Effector CD8-positive, alpha-beta T cell (primary cell): ENCODE data around the gene C1D.
"Not testable (repeated sequence)": the region's sequence is repeated elsewhere in the genome, so short reads cannot be mapped to it uniquely, and the experiment has no call there.

Experiments
- DNase-seq: peaks from one replicate; lab custom pipeline; 2025; lab: John Stamatoyannopoulos, UW

The C1D gene

GRCh38 chr2:67999332-67999731 is 63.5 kb downstream of the C1D start:
- no peak for DNase-seq

GRCh38 chr2:67997903-67998302 is 64.9 kb downstream of the C1D start:
- no peak for DNase-seq

DNA sequence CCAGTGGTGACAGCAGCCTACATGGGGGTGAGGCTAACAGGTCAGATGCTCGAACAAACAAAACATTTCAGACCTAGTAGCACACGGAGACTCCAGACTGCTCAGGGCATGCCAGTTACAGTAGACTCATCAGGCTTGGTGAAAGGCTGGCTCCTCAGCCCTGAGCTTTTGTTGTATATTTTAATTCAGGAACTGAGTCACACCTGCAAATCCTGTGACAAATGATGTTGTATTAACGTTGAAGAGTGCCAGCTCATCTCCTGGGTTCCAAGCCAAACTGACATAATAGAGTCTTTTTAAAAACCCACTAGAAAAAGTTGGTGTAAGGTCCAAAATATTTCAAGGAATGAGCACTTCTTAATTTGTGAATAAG is 65.3 kb downstream of the C1D start:
- DNase-seq: no peak

GRCh38 chr2:67996772-67997527 is 65.9 kb downstream of the C1D start:
- no peak for DNase-seq

DNA sequence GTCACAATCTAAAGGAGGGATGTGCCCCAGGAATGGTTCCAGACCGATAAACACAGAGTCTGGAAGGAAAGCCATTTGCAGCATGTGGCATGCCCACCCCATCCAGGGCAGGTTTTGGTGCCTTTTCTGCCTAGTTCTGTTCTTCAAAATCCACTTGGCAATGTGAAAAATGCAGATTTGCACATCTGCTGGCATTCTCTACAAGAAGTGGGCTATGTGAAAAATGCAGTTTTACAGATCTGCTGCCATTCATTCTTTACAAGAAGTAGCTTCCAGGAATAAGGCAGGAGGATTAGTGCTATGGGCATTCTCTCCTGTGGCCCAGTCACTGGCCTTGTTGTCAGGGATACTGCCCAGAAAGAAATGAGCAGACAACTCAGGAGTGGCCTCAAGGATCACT is 68.1 kb downstream of the C1D start:
- DNase-seq: no peak

- DNase-seq: not testable (repeated sequence)
These were observed 68.7 kb downstream of the C1D start for GRCh38 chr2:67994069-67994468.

- no peak for DNase-seq
These were observed 69.5 kb downstream of the C1D start for GRCh38 chr2:67993329-67993728.

- DNase-seq: no peak
These were observed 71.3 kb downstream of the C1D start for GRCh38 chr2:67991456-67991855.
